Lower leg skin (tissue), 3 donors: ENCODE measurements around the gene HS6ST2.

Experiments
- POLR2A ChIP-seq, 2 donors: fragments of 450-650 bp; IDR thresholded peaks; one replicate each; pipeline ENCODE4 v1.6.1; 2016 to 2017; ENCODE audit warnings: antibody characterized with exemption in 2 of 2, mild to moderate bottlenecking in 1 of 2, moderate library complexity in 1 of 2
- TF ChIP-seq, protein P1 (sequence below), 3 donors: fragments of 450-650 bp; IDR thresholded peaks; one replicate each; pipeline ENCODE4 v1.5.1; 2016; ENCODE audit warnings: antibody characterized with exemption in 3 of 3, mild to moderate bottlenecking in 3 of 3, moderate library complexity in 2 of 3

- TF ChIP-seq, protein P1, sequence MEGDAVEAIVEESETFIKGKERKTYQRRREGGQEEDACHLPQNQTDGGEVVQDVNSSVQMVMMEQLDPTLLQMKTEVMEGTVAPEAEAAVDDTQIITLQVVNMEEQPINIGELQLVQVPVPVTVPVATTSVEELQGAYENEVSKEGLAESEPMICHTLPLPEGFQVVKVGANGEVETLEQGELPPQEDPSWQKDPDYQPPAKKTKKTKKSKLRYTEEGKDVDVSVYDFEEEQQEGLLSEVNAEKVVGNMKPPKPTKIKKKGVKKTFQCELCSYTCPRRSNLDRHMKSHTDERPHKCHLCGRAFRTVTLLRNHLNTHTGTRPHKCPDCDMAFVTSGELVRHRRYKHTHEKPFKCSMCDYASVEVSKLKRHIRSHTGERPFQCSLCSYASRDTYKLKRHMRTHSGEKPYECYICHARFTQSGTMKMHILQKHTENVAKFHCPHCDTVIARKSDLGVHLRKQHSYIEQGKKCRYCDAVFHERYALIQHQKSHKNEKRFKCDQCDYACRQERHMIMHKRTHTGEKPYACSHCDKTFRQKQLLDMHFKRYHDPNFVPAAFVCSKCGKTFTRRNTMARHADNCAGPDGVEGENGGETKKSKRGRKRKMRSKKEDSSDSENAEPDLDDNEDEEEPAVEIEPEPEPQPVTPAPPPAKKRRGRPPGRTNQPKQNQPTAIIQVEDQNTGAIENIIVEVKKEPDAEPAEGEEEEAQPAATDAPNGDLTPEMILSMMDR (IDR thresholded peaks at IDR 0.05) = no peak
- no peak for TF ChIP-seq POLR2A (IDR thresholded peaks at IDR 0.05)
Observed at GRCh38 chrX:132791714-132792113, 166.7 kb downstream of the HS6ST2 start.
